Neural cell (in vitro differentiated cells): Measurements from ENCODE around the gene PARP1. TPM values are rescaled to one million over a fixed set of nuclear protein-coding genes. Genes with fewer than 3 reads are reported as not detected.

Source experiments
- H2AFZ ChIP-seq: fragments of 200-600, 300-800 bp; sonication (generic), shearing (Covaris generic); 2 replicates; pipeline ENCODE4 v1.6.0; 2014; ENCODE audit warnings: low read depth, mild to moderate bottlenecking, antibody characterized with exemption, low read length, moderate library complexity
- H3F3A ChIP-seq: fragments of 200-600 bp; shearing (Covaris generic); 2 replicates; pipeline ENCODE4 v1.6.1; 2016; ENCODE audit warnings: mild to moderate bottlenecking, moderate library complexity, mixed read lengths, antibody characterized with exemption, low read length; ENCODE audit not compliant: insufficient read depth, poor library complexity, severe bottlenecking
- H3K27ac ChIP-seq: fragments of 200-600, 300-800 bp; sonication (generic), shearing (Covaris generic); 2 replicates; pipeline ENCODE4 v1.5.1; 2014; ENCODE audit warnings: mild to moderate bottlenecking, low read length, moderate library complexity
- H3K27me3 ChIP-seq: fragments of 300-800, 200-600 bp; sonication (generic), shearing (Covaris generic); 2 replicates; pipeline ENCODE4 v1.6.0; 2014; ENCODE audit warnings: mild to moderate bottlenecking, low read depth, low read length, moderate library complexity; ENCODE audit not compliant: insufficient read depth
- H3K36me3 ChIP-seq: fragments of 300-800, 200-600 bp; sonication (generic), shearing (Covaris generic); 2 replicates; pipeline ENCODE4 v1.5.1; 2014; ENCODE audit warnings: mild to moderate bottlenecking, antibody characterized with exemption, low read length, moderate library complexity; ENCODE audit not compliant: insufficient read depth
- H3K4me2 ChIP-seq: fragments of 300-800, 200-600 bp; sonication (generic), shearing (Covaris generic); 2 replicates; pipeline ENCODE4 v1.6.0; 2014; ENCODE audit warnings: mild to moderate bottlenecking, low read length
- H3K4me3 ChIP-seq: fragments of 300-800, 200-600 bp; sonication (generic), shearing (Covaris generic); 2 replicates; pipeline ENCODE4 v1.5.1; 2014; ENCODE audit warnings: mild to moderate bottlenecking, low read length, moderate library complexity
- H3K79me2 ChIP-seq: fragments of 200-600 bp; shearing (Covaris generic); replicated peaks from 2 replicates; pipeline ENCODE4 v1.6.0; 2014; ENCODE audit warnings: mild to moderate bottlenecking, low read length, moderate library complexity; ENCODE audit not compliant: insufficient read depth
- H3K9ac ChIP-seq: fragments of 300-800, 200-600 bp; sonication (generic), shearing (Covaris generic); 2 replicates; pipeline ENCODE4 v1.6.1; 2016; ENCODE audit warnings: mild to moderate bottlenecking, low read length, mixed read lengths
- H3K9me2 ChIP-seq: fragments of 200-600 bp; shearing (Covaris generic); 2 replicates; pipeline ENCODE4 v1.6.1; 2016; ENCODE audit warnings: mild to moderate bottlenecking, low read length, mixed read lengths; ENCODE audit not compliant: insufficient read depth
- H3K9me3 ChIP-seq: fragments of 200-600, 300-800 bp; sonication (generic), shearing (Covaris generic); 2 replicates; pipeline ENCODE4 v1.6.1; 2016; ENCODE audit warnings: mild to moderate bottlenecking, mixed run types, low read length, moderate library complexity, mixed read lengths
- H4K20me1 ChIP-seq: fragments of 200-600 bp; shearing (Covaris generic); 2 replicates; pipeline ENCODE4 v1.6.1; 2016; ENCODE audit warnings: mild to moderate bottlenecking, mixed run types; ENCODE audit not compliant: insufficient read depth
- CTCF ChIP-seq: fragments of 450-650 bp; IDR thresholded peaks from 2 replicates; pipeline ENCODE4 v1.5.1; 2014; ENCODE audit warnings: antibody characterized with exemption, mild to moderate bottlenecking, moderate library complexity; ENCODE audit not compliant: poor library complexity, severe bottlenecking
- EP300 ChIP-seq: fragments of 450-650 bp; conservative IDR thresholded peaks from 2 replicates; pipeline ENCODE4 v1.6.1; 2014; ENCODE audit warnings: antibody characterized with exemption, mild to moderate bottlenecking, moderate library complexity; ENCODE audit not compliant: poor library complexity, severe bottlenecking
- EZH2 ChIP-seq: fragments of 200-600, 300-800 bp; shearing (Covaris generic), sonication (generic); IDR thresholded peaks from 2 replicates; pipeline ENCODE4 v1.6.1; 2014; ENCODE audit warnings: antibody characterized with exemption, low read length, borderline replicate concordance, mild to moderate bottlenecking; ENCODE audit not compliant: insufficient read depth, poor library complexity, severe bottlenecking
- MXI1 ChIP-seq: fragments of 450-650 bp; conservative IDR thresholded peaks from 2 replicates; pipeline ENCODE4 v1.6.1; 2014; ENCODE audit warnings: antibody characterized with exemption, mild to moderate bottlenecking; ENCODE audit not compliant: poor library complexity, severe bottlenecking
- POLR2AphosphoS5 ChIP-seq: IDR thresholded peaks from 2 replicates; pipeline ENCODE4 v1.6.1; 2012
- RAD21 ChIP-seq: fragments of 450-650 bp; conservative IDR thresholded peaks from 2 replicates; pipeline ENCODE4 v1.6.1; 2014; ENCODE audit warnings: antibody characterized with exemption, mild to moderate bottlenecking, moderate library complexity
- REST ChIP-seq: IDR thresholded peaks from 2 replicates; pipeline ENCODE4 v1.6.1; 2012; ENCODE audit warnings: borderline replicate concordance
- SMC3 ChIP-seq: fragments of 450-650 bp; conservative IDR thresholded peaks from 2 replicates; pipeline ENCODE4 v1.6.1; 2014; ENCODE audit warnings: antibody characterized with exemption, mild to moderate bottlenecking, moderate library complexity; ENCODE audit not compliant: poor library complexity
- TAF1 ChIP-seq: IDR thresholded peaks from 2 replicates; pipeline ENCODE4 v1.6.1; 2012; ENCODE audit warnings: low read depth
- polyA plus RNA-seq: library from polyadenylated mRNA; depleted of rRNA; stranded (reverse); fragments of >200 nt; gene quantifications from 2 replicates; pipeline ENCODE4 v1.2.3, GENCODE V29; 2014

Gene PARP1
- polyA plus RNA-seq, 1 donor from 2014 or later: 112 TPM

GRCh38 chr1:226360106-226360746, 47.7 kb downstream of the PARP1 start:
- H3K4me3 ChIP-seq: no peak overlapping the region
- H3K9ac ChIP-seq: no peak overlapping the region
- TF ChIP-seq EZH2 (no peak), CTCF (no peak), SMC3 (no peak), EP300 (no peak), TAF1 (no peak), MXI1 (no peak), REST (no peak), RAD21 (no peak), POLR2AphosphoS5 (no peak)
- H3K36me3 ChIP-seq: peaks cover 19% of the 10 kb centered on the region
- H3K27me3 ChIP-seq: no peaks in the 10 kb centered on the region
- H3K27ac ChIP-seq: no peak overlapping the region
- no peak overlapping the region for H2AFZ ChIP-seq
- H4K20me1 ChIP-seq: no peaks in the 10 kb centered on the region
- H3K9me3 ChIP-seq: no peaks in the 10 kb centered on the region
- no peaks in the 10 kb centered on the region for H3K9me2 ChIP-seq
- no peaks in the 10 kb centered on the region for H3F3A ChIP-seq
- H3K79me2 ChIP-seq: no peaks in the 10 kb centered on the region
- H3K4me2 ChIP-seq: no peak overlapping the region

- H3K36me3 ChIP-seq: peaks cover 7% of the 10 kb centered on the region
These were observed 50.5 kb downstream of the PARP1 start for GRCh38 chr1:226357416-226357815.

More at GRCh38 chr1:226357416-226357815, 50.5 kb downstream of the PARP1 start:
- Histone ChIP-seq H3K9me3 (no peaks in the 10 kb centered on the region), H3K9me2 (no peaks in the 10 kb centered on the region), H3F3A (no peaks in the 10 kb centered on the region), H3K27ac (no peak overlapping the region), H3K79me2 (no peaks in the 10 kb centered on the region), H3K27me3 (no peaks in the 10 kb centered on the region), H3K9ac (no peak overlapping the region), H3K4me3 (no peak overlapping the region), H2AFZ (no peak overlapping the region), H4K20me1 (no peaks in the 10 kb centered on the region), H3K4me2 (no peak overlapping the region)
- TF ChIP-seq EP300 (no peak), SMC3 (no peak), RAD21 (no peak), CTCF (no peak), TAF1 (no peak), MXI1 (no peak), REST (no peak), POLR2AphosphoS5 (no peak), EZH2 (no peak)
